Fibroblast of upper back skin (primary cell): ENCODE data around the gene HSPA6.
"Not testable (repeated sequence)": the region's sequence is repeated elsewhere in the genome, so short reads cannot be mapped to it uniquely, and the experiment has no call there.

Experiments used
- DNase-seq: peaks from one replicate; pipeline ENCODE4 v3.0.0-alpha.2; 2013

The HSPA6 gene

DNA sequence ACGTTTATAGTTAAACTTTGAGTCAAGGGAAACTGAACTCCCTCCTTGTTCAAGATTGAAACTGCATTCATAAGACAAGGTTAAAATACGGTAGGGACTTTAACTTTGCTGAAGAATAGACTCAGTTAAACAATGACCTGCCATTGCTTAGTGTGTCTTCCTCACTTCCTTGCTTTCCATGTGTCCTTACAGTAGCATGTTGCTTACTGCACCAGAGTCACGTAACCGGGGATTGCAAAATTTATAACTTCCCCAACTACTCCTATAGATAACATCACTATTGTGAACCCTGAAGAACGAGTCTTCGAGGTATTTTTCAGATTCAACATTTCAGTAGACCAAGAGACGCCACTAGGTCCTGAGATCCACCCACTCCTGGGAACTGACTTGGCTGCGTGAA is 47.4 kb downstream of the HSPA6 start:
- not testable (repeated sequence) for DNase-seq
